K562 (cell line): ENCODE results near the gene TAF4.

Experiments
- FOS ChIP-seq: IDR thresholded peaks from 3 replicates; pipeline ENCODE4 v1.6.1; 2011; ENCODE audit not compliant: insufficient read length; ENCODE audit errors: extremely low read depth
- HDAC6 ChIP-seq: IDR thresholded peaks from 2 replicates; pipeline ENCODE4 v1.6.1; 2012; ENCODE audit warnings: low read depth, mild to moderate bottlenecking, control low read depth, inconsistent platforms, low read length, moderate library complexity
- LARP7 ChIP-seq: fragments of 450-650 bp; IDR thresholded peaks from 2 replicates; pipeline ENCODE4 v1.6.1; 2016
- PHB ChIP-seq: fragments of 250-450 bp; sonication (Bioruptor Pico); IDR thresholded peaks from 2 replicates; pipeline ENCODE4 v1.5.0; 2021
- PRMT5 ChIP-seq: sonication (generic); formaldehyde crosslinking; IDR thresholded peaks from 2 replicates; pipeline ENCODE4 v1.5.0; 2020; ENCODE audit warnings: missing genetic modification reagents
- TBL1XR1 ChIP-seq, 2 experiments: IDR thresholded peaks; 2 replicates each; pipeline ENCODE4 v1.6.1; 2012; ENCODE audit warnings: improper control_type of control experiment in 2 of 2, low read length in 2 of 2, mild to moderate bottlenecking in 1 of 2
- ZNF146 ChIP-seq: IDR thresholded peaks from one replicate; pipeline ENCODE4 v1.6.1; 2018; ENCODE audit warnings: missing compliant biosample characterization; ENCODE audit not compliant: unreplicated experiment

- no peak for TF ChIP-seq TBL1XR1 (IDR thresholded peaks at IDR 0.05; ENCODE audit: low read length in 2 of 2)
- TF ChIP-seq PRMT5, result no peak
- TF ChIP-seq FOS, result no peak
- no peak for TF ChIP-seq PHB (CRISPR knock-in tag)
- no peak for TF ChIP-seq LARP7
- no peak for TF ChIP-seq ZNF146 (CRISPR knock-in tag)
- no peak for TF ChIP-seq HDAC6
Measured at GRCh38 chr20:61960836-61961235, 104.8 kb downstream of the TAF4 start.
